GM18861 (cell line): ENCODE measurements around the gene BIN2.

ENCODE experiments used
- ATAC-seq: cut with Tn5 transposase; IDR thresholded peaks from one replicate; pipeline ENCODE4 v1.9.1; 2021; ENCODE audit not compliant: unreplicated experiment

Gene BIN2

DNA sequence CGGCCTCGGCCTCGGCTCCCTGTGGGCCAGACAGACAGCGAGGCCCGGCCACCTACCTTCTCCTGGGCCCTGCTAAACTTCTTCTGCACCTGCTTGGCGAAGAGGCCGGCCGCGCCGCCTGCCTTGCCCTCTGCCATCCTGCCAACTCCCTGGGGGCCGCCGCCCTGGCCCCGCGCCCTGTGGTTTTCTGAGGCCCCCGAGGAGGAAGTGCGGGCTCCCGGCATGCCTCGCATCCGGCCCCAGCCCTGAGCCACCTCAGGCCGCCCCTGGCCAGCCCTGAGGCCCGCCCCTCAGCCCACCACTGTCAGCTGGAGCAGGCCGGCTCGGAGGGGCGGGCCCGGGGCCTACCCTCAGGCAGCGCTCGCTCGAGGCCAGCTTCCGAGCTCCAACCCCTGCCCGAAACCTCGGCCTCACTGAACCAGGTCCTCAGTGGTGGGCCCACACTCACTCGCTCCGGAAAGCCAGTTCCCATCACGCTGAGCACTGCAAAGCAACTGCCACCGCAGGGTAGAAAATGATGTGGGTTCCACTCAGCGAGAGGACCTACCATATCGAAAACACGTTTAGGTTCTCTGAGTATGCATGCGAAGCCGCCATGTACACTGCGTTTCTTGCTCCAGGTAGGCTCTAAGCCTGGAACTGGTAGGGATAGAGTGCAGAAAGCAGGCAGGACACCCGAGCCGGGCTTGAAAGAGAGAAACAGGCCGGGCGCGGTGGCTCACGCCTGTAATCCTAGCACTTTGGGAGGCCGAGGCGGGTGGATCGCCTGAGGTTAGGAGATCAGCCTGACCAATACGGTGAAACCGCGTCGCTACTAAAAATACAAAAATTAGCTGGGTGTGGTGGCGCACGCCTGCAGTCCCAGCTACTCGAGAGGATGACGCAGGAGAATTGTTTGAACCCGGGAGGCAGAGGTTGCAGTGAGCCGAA, at the start of gene BIN2:
TSS of gene BIN2 (minus strand) at position 209 of the 930 bp plus-strand sequence. CDS start at position 137, 72 bp downstream.
- ATAC-seq: peak; percentile 62

DNA sequence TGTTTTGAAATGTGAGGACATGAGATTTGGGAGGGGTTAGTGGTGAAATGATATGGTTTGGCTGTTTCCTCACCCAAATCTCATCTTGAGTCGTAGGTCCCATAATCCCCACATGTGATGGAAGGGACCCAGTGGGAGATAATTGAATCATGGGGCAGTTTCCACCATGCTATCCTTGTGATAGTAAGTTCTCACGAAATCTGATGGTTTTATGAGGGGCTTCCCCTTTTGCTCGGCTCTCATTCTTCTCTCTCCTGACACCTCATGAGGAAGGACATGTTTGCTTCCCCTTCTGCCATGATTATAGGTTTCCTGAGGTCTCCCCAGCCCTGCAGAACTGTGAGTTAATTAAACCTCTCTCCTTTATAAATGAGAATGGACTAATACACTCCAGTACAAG, 49.2 kb upstream of the BIN2 start:
- no peak for ATAC-seq

DNA sequence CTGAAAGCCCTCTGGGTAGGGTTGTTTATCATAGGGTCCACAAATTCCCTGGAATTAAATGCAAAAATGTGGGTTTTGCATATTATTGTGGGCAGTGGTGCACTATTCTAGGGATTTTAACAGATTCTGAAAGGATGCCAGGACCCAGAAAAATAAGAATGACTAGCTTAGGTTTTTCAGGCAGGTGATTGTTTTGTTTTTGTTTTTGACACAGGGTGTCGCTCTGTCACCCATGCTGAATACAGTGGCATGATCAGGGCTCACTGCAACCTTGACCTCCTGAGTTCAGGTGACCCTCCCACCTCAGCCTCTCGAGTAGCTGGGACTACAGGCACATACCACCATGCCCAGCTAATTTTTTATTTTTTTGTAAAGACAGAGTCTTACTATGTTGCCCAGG, 48.0 kb upstream of the BIN2 start:
- ATAC-seq: no peak

DNA sequence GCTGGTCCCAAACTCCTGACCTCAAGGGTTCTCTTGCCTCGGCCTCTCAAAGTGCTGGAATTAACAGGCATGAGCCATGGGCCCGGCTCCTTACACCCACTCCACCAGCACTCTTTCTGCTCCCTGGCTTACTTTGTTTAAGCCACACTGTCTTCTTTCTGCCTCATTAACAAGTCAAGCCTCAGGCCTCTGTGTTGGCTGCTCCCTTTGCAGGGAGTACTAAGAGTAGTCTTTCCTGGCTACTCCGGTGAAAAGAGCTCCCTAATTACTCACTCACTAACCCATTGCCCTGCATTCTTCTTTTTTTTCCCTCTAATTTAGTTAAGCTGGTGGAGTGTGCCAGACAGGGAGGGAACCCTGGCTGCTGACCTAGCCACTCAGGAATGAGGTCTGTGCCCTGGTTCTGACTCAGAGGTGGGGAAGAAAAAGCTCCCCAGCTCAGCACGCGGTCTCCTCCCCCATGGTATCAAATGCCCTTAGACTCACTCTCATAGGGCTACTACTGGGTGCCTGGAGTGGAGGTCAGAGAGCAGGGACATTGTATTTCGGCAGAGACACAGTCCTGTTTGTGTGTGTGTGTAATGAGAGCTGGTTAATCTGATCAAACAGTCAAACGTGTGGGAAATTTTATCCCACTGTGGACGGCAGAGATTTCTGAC, 47.5 kb upstream of the BIN2 start:
- ATAC-seq: no peak

DNA sequence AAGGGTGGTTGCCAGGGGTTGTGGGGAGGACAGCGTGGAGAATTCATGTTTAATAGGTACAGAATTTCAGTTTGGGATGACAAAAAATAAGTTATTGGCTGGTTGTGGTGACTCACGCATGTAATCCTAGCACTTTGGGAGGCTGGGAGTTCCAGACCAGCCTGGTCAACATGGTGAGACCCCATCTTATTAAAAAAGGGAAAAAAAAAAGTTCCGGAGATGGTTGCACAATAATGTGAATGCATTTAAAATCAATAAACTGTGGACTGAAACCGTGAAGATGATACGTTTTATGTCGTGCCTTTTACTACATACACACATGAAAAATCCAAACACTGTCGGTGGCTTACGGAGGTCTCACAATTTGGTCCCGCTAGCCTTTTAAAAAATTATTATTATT, 46.7 kb upstream of the BIN2 start:
- no peak for ATAC-seq

DNA sequence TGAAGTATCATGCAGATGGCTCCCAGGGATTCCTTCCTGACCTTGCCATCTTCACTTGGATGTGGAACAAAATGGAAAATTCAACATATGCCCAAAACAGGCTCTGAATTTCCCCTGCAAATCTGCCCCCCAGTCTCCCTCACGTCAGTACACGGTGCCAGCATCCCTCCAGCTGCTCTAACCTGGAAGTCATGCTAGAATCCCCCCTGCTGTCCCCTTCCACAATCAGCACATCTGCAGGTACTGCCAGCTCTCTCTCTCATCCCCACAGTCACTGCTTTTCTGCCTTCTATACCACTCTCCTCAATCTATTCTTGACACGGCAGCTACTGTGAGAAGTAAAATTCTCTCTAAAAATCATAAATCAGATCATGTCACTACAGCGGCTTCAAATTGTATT, 45.6 kb upstream of the BIN2 start:
- ATAC-seq: no peak

DNA sequence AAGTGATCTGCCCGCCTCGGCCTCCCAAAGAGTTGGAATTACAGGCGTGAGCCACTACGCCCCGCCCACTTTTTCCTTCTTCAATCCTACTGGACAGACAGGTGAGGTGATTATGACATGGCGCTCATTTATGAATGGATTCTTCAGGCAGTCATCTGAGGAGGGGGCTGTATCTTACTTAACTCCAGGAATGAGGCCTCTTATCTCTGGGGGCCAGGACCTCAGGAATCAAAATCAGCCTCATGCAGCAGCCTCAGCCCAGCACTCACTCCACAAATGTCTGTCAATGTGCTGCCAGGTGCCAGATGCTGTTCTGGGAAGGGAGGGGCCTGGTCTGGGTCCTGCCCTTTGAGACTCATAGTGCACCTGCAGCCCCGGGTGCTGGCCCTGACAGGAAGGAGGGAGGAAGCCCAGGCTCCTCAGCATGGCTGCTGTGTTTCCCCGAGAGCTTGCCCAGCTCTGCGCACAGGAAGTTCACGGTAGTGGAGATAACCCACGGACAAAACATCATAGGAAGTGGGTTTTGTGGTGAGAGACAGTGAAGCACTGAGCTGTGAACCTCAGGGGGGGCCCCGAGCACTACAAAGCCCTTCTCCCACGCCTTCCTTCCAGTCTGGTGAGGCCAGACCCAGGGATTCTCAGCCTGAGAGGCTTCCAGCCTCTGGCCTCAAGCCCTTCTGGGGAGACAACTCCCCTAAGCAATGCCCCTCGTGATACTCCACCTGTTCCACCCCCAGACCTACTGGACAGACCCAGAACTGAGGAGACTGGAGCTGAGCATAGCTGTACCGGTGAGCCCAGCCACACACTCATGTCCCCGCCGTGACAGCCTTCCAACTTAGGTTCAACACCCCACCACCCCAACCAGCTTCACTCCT, 44.9 kb upstream of the BIN2 start:
- ATAC-seq: peak; percentile 97

DNA sequence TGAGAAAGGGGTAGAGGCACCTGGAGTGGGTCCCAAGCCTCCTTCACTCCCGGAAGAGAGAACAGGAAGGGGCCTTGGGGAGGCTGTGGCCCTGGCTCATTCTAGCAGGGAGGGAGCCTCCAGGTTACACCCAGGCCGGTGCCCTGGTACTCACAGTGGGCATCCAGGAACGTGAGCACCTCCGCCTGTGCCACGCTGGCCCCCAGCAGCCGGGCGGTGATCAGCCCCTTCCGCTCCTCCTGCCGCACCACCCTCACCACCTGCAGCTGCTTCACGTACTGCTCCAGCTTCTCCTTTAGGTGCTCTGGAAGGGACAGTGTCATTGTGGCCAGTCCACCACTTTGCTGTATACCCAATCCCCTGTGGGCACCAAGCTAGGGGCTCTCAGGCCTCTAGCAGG, 41.3 kb upstream of the BIN2 start:
- ATAC-seq: no peak

DNA sequence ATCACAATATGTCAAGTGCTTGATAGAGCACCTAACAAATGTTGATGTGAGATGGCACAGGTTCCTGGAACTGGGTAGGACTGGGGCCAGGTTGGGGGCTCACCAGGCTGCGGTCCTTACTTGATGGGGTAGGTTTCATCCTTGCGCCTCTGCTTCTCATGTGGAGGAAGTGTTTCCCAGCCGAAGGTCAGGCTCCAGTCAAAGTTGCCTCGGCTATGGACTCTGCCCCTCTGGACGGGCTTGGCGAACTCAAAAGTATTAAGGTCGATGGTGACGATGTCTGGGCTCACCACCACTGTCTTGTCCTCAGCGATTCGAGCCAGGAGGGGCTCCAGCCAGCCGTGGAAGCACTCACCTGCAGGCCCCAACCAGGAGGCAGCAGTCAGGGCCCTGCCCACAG, 40.0 kb upstream of the BIN2 start:
- no peak for ATAC-seq

DNA sequence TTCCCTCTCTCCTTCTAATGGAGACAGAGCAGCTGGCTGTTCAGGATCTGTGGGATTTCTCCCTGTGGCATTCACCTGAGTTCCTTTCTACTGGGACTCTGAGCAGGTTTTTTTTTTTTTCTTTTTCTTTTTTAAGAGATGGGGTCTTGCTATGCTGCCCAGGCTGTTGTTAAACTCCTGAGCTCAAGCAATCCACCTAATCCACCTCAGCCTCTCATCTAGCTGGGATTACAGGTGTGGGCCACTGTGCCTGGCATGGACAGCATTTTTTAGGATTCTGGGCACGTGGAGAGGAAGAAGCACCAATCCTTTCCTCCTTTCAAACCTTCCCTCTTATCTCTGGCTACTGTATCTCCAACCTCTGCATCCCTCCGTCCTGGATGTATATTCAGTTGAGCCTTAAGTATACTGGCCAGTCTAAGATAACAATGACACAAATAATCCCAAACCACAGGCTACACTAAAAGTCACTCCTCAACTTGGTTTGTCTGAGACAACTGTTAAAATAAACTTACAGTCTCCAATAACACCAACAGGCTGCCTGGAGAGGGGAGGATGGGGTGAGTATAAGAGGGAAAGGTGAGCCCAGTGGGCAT, 38.9 kb upstream of the BIN2 start:
- ATAC-seq: no peak

DNA sequence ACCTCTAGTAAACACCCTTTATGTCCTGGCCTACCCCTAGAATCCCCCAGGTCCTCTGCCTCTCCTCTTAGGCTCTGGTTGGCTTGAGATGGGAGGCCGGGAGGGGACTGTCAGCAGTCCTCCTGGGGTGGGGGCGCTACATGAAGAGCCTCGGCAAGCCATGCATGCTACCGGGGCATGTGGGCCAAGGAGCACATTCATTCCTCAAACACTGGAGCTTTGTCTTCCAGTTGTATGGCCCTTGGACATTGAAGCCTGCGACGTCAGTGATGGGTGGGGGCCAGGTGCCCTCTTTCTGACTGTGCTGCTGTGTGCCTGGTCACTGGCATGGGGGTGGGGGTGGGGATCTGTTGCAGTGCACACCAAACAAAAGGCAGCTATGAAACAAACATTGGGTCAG, 38.3 kb upstream of the BIN2 start:
- ATAC-seq: no peak

DNA sequence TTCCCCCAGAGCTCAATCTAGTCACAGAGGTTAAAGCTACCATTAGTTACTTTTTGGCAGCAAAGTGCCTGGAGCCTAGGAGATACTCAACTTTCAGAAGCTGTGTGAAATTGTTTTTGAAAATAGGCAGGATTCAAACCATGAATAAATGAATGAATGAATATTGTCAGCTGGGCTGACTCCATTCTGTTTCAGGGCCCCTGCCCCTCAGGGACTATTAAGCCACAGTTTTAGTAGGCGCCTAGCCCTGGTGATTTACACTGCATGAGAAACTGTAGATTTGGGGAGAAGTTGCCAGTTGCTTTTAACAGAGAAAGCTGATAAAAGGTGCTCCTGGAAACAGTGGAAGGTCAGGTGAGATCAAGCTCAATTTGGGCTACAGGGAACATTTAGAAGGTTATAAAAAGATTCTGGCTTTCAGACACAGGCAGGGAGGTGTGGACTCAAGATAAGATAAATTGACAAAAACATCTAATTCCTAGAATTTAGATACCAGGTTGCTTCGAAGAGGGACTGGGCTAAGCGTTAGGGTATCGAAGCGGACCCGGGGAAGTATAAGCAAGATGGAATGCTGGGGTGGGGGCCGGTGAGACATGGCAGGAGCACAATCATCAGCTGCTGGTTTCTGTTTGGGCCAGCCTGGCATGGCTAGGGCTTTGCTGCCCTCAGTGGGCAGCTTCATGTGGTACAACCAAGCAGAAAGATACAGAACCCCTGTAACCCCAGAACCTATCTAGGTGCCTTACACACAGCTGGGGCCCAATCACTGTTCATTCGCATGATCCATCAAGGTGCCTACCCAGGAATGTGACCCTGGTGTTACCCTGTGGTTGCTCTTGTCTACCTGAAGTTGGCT, 37.4 kb upstream of the BIN2 start:
- no peak for ATAC-seq

DNA sequence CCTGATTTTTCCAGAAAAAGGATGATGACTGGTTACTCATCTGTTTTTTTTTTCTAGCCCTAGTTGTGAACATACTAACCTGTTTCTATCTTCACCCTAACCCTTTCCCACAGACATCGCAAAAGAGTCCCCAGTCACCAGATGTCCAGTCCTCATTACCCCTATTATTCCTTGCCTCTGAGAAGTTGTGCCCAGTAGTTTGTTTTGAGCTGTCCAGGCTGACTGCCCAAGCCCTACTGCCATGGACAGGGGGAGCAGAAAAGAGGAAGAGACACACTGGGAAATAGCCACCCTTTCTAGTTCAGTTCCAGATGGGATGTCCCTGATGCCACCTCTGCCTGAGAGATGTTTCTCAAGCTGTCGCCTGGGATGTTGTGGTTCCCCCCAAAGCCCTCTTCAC, 36.3 kb upstream of the BIN2 start:
- ATAC-seq: no peak

DNA sequence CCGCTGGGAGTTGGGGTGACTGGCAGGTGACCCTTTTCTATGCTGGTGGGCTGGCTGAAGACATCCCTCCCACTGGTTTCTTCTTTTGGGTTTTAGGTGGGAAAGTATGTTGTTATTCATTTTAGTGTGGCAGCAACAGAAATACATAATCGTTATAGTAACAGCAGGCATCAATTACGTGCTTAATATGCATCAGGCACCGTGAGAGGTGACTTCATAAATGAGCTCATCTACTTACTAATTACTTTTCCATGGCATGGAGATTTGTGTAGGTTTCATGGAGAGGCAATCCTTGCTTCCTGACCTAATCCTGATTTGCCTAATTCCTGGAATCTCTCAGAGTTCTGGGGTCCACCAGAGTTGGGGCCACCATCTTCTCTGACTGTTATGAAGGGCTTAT, 35.9 kb upstream of the BIN2 start:
- no peak for ATAC-seq

DNA sequence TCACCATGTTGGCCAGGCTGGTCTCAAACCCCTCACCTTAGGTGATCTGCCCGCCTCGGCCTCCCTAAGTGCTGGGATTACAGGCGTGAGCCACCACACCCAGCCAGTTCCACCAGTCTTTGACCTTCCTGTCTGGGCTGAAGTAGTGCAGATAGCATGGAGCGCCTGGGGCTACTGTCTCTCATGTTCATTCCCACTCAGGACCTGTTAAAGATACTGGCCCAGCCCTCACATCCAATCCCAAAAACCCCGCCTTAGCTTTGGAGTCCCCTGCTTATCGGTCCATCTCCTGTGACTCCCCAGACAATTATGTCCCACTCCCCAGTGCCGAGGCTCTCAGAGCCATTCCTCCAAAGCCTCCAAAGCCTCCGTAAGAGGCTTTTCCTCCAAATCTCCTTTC, 34.5 kb upstream of the BIN2 start:
- no peak for ATAC-seq

DNA sequence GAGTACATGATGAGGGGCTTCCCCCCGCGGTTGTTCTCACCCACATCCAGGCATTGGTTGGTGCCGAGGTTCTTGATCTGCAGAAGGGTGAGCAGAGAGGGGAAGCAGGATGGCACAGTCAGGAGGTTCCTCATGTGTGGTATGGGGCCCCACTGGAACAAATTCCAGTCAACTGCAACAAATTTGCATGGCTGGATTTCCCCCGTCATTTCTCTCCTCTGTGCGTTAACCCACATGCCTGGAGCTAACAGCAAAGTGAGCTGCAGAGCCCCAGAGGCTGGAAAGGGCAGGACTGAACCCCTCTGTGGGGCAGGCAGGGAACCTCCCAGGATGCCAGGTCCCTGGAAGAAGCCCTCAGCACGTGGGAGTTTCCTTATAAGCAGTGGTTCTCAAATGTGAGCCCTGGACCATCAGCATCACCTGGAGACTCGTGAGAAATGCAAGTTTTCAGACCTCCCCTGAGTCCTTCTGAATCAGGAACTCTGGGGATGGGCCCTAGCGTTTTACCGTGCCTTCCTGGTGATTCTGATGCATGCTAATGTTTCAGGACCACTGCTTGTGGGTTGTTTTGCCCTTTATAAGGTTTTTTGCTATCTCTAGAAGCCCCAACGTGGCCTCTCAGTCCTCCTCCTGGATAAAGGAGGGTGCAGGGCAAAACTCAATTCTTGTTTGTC, 33.5 kb upstream of the BIN2 start:
- ATAC-seq: peak; percentile 50

DNA sequence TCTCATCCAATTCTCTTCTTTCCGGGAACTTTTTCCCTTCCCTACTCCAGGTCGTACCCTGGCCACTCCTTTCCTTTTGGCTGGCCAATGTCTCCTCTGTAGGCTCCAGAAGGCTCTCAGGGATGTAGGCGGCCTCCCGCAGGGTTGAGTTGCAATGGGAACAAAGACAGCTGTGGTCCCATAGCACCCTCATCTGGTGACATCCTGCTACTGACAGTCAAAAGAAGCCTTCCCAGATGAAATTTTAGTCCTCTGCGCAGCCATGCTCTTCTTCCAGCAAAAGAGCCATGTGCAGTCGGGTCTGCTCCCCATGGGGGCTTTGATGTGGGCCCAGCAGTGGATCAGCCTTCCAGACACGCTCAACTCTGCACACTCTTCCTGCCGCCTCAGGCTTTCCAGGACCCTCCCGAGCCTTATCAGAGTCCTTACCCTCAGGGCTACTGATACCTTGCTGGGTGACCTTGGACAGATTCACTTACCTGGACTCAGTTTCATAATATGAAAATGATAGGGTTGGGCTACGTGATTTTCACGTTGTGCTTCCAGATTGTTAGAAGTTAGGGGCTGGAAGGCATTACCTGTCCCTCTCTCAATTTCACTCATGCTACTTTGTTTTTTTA, 28.0 kb upstream of the BIN2 start:
- no peak for ATAC-seq

DNA sequence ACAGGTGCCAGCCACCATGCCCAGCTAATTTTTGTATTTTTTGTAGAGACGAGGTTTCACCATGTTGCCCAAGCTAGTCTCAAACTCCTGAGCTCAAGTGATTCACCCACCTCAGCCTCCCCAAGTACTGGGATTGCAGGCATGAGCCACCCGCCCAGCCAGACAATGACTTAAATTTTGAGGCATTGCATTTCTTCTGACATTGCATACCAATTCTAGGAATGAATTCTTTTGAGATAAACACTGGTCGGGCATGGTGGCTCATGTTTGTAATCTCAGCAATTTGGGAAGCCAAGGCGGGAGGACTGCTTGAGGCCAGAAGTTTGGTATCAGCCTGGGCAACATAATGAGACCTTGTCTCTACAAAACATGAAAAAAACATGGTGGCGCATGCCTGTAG, 25.1 kb upstream of the BIN2 start:
- no peak for ATAC-seq

DNA sequence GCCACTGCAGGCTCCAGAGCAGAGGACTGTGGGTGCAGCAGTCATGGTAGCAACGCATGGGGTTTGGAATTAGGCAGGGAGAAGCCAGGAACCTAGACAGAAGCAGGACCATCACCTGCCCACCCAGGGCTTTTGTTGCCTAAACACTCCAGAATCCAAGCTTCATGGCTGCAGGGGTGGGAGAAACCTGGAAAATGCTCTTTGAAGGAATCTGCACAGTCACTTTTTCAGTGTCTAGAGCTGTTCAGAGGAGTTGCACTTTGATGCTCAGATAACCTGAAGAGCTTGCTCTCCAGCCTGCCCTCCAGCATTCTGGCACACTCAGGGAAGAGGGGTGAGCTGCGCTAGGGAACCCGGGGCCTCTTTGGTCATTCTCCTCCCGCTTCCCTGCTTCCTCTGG, 24.1 kb upstream of the BIN2 start:
- ATAC-seq: no peak
